Smooth muscle cell (in vitro differentiated cells): ENCODE results near the gene HSDL1. TPM values are rescaled to one million over a fixed set of nuclear protein-coding genes. Genes with fewer than 3 reads are reported as not detected.

Experiments used
- DNase-seq: peaks from one replicate; lab custom pipeline; 2025; ENCODE audit not compliant: unreplicated experiment; lab: John Stamatoyannopoulos, UW
- H2AFZ ChIP-seq: fragments of 200-600 bp; sonication (generic); 2 replicates; pipeline ENCODE4 v1.6.0; 2016; ENCODE audit warnings: antibody characterized with exemption, low read depth, mild to moderate bottlenecking
- H3F3A ChIP-seq: fragments of 200-600 bp; sonication (generic); 2 replicates; pipeline ENCODE4 v1.6.0; 2017; ENCODE audit warnings: antibody characterized with exemption, low read depth
- H3K27ac ChIP-seq: fragments of 200-600 bp; sonication (generic); 2 replicates; pipeline ENCODE4 v1.5.1; 2016; ENCODE audit warnings: low read depth, mild to moderate bottlenecking
- H3K27me3 ChIP-seq: fragments of 200-600 bp; sonication (generic); 2 replicates; pipeline ENCODE4 v1.6.1; 2016; ENCODE audit warnings: low read depth, mild to moderate bottlenecking
- H3K36me3 ChIP-seq: fragments of 200-600 bp; sonication (generic); 2 replicates; pipeline ENCODE4 v1.5.1; 2016; ENCODE audit warnings: low read depth
- H3K4me1 ChIP-seq: fragments of 200-600 bp; sonication (generic); 2 replicates; pipeline ENCODE4 v1.5.1; 2016; ENCODE audit warnings: low read depth
- H3K4me2 ChIP-seq: fragments of 200-600 bp; sonication (generic); 2 replicates; pipeline ENCODE4 v1.6.0; 2016; ENCODE audit warnings: mild to moderate bottlenecking
- H3K4me3 ChIP-seq: fragments of 200-600 bp; sonication (generic); 2 replicates; pipeline ENCODE4 v1.5.1; 2016; ENCODE audit warnings: mild to moderate bottlenecking
- H3K79me2 ChIP-seq: fragments of 200-600 bp; sonication (generic); 2 replicates; pipeline ENCODE4 v1.6.0; 2016; ENCODE audit warnings: low read depth, mild to moderate bottlenecking
- H3K9ac ChIP-seq: fragments of 200-600 bp; sonication (generic); 2 replicates; pipeline ENCODE4 v1.6.0; 2016; ENCODE audit warnings: low read depth
- H3K9me3 ChIP-seq: fragments of 200-600 bp; sonication (generic); replicated peaks from 2 replicates; pipeline ENCODE4 v1.5.1; 2016; ENCODE audit warnings: low read depth
- H4K20me1 ChIP-seq: fragments of 200-600 bp; sonication (generic); 2 replicates; pipeline ENCODE4 v1.6.0; 2016; ENCODE audit warnings: low read depth
- CTCF ChIP-seq: fragments of 200-600 bp; sonication (generic); IDR thresholded peaks from 2 replicates; pipeline ENCODE4 v1.5.1; 2017; ENCODE audit warnings: borderline replicate concordance, mild to moderate bottlenecking, antibody characterized with exemption; ENCODE audit not compliant: insufficient read depth, poor library complexity, severe bottlenecking
- WGBS: methylation state at CpG from one replicate; pipeline ENCODE4 v1.1.7; 2016; ENCODE audit warnings: low lambda C conversion rate; 5-methylcytosine and 5-hydroxymethylcytosine counted together
- polyA plus RNA-seq: library from polyadenylated mRNA; unstranded; fragments of >200 nt; fragmentation: Nextera tagmentation; extraction: Ambion mirVana; gene quantifications from 2 replicates; pipeline ENCODE4 v1.2.1, GENCODE V29; 2016
- total RNA-seq: library from RNA; depleted of rRNA; stranded (reverse); fragments of >200 nt; gene quantifications from 2 replicates; pipeline ENCODE4 v1.2.3, GENCODE V29; 2014

The HSDL1 gene
- total and polyA plus RNA-seq, 2 experiments from 2014 or later, result 15.4 to 27.3 TPM

- H3K9me3 ChIP-seq, result no peaks in the 10 kb centered on the region
- WGBS, result 81% methylated on average over 9 of the region's 9 CpGs
- no peak overlapping the region for H3K4me3 ChIP-seq
- H2AFZ ChIP-seq, result no peak overlapping the region
- no peak overlapping the region for H3K4me2 ChIP-seq
- H3K9ac ChIP-seq, result no peak overlapping the region
- H3K36me3 ChIP-seq, result no peaks in the 10 kb centered on the region
- H3K4me1 ChIP-seq, result no peaks in the 10 kb centered on the region
- no peak for TF ChIP-seq CTCF
- no peak for DNase-seq
- no peaks in the 10 kb centered on the region for H3K79me2 ChIP-seq
- H3K27ac ChIP-seq, result no peak overlapping the region
- H3K27me3 ChIP-seq, result no peaks in the 10 kb centered on the region
- no peaks in the 10 kb centered on the region for H4K20me1 ChIP-seq
- H3F3A ChIP-seq, result no peaks in the 10 kb centered on the region
Measured at GRCh38 chr16:84159007-84159406, 14.0 kb upstream of the HSDL1 start.

GRCh38 chr16:84156342-84156784 is 11.4 kb upstream of the HSDL1 start:
- no peak overlapping the region for H3K4me2 ChIP-seq
- H3K27me3 ChIP-seq, result no peaks in the 10 kb centered on the region
- no peaks in the 10 kb centered on the region for H3K36me3 ChIP-seq
- no peak overlapping the region for H2AFZ ChIP-seq
- no peak overlapping the region for H3K9ac ChIP-seq
- no peak overlapping the region for H3K27ac ChIP-seq
- H3K9me3 ChIP-seq, result no peaks in the 10 kb centered on the region
- H3K79me2 ChIP-seq, result no peaks in the 10 kb centered on the region
- no peaks in the 10 kb centered on the region for H3F3A ChIP-seq
- WGBS, result 93% methylated on average over 5 of the region's 5 CpGs
- DNase-seq, result no peak
- no peak for TF ChIP-seq CTCF
- no peaks in the 10 kb centered on the region for H4K20me1 ChIP-seq
- H3K4me3 ChIP-seq, result no peak overlapping the region
- no peaks in the 10 kb centered on the region for H3K4me1 ChIP-seq

DNA sequence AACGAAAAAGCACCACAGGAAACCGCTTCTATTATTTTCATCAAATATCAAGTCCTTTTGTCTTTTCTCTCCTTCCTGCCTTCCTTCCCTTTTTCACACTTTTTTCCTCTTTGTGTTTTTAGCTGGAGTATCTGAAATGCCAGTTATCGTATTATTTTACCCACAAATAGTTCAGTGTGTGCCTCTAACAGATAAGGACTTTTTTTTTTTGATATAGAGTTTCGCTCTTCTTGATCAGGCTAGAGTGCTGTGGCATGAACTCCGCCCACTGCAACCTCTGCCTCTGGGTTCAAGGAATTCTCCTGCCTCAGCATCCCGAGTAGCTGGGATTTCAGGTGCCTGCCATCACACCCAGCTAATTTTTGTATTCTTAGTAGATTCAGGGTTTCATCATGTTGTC is 10.8 kb upstream of the HSDL1 start:
- H3K4me3 ChIP-seq, result no peak overlapping the region
- H4K20me1 ChIP-seq, result no peaks in the 10 kb centered on the region
- H2AFZ ChIP-seq, result no peak overlapping the region
- no peak overlapping the region for H3K9ac ChIP-seq
- no peaks in the 10 kb centered on the region for H3K36me3 ChIP-seq
- no peaks in the 10 kb centered on the region for H3K27me3 ChIP-seq
- no peaks in the 10 kb centered on the region for H3K9me3 ChIP-seq
- no peaks in the 10 kb centered on the region for H3K4me1 ChIP-seq
- DNase-seq, result no peak
- no peak for TF ChIP-seq CTCF
- H3K4me2 ChIP-seq, result no peak overlapping the region
- H3F3A ChIP-seq, result no peaks in the 10 kb centered on the region
- 97% methylated on average over 6 of the region's 6 CpGs for WGBS
- H3K27ac ChIP-seq, result no peak overlapping the region
- no peaks in the 10 kb centered on the region for H3K79me2 ChIP-seq

DNA sequence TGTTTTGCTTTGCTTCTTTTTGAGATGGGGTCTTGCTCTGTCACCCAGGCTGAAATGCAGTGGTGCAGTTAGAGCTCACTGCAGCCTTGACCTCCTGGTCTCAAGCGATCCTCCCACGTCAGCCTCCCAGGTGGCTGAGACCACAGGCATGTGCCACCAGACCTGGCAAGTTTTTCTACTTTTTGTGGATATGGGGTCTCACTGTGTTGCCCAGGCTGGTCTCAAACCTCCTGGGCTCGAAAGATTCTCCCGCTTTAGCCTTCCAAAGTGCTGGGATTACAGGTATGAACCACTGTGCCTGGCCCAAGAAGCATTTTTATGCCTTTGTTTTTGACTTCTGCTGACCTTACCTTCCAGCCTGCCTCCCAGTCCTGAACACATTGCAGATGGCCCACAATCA is 10.2 kb upstream of the HSDL1 start:
- Histone ChIP-seq H4K20me1 (no peaks in the 10 kb centered on the region), H3K4me2 (no peak overlapping the region), H3K27me3 (no peaks in the 10 kb centered on the region), H3K4me3 (no peak overlapping the region), H3K79me2 (no peaks in the 10 kb centered on the region), H3K4me1 (no peaks in the 10 kb centered on the region), H3K36me3 (no peaks in the 10 kb centered on the region), H3F3A (no peaks in the 10 kb centered on the region), H3K27ac (no peak overlapping the region), H2AFZ (no peak overlapping the region), H3K9me3 (no peaks in the 10 kb centered on the region), H3K9ac (no peak overlapping the region)
- WGBS, result 97% methylated on average over 4 of the region's 4 CpGs
- no peak for TF ChIP-seq CTCF
- DNase-seq, result no peak
